UCSD-AML1 (cell line): ENCODE data around the gene LIN7B.
A peak's percentile ranks its signal among the peaks of the same experiment; 100 is the strongest.

Experiments used
- DNase-seq: peaks from one replicate; lab custom pipeline; 2025; ENCODE audit not compliant: unreplicated experiment; lab: John Stamatoyannopoulos, UW

The LIN7B gene

DNA sequence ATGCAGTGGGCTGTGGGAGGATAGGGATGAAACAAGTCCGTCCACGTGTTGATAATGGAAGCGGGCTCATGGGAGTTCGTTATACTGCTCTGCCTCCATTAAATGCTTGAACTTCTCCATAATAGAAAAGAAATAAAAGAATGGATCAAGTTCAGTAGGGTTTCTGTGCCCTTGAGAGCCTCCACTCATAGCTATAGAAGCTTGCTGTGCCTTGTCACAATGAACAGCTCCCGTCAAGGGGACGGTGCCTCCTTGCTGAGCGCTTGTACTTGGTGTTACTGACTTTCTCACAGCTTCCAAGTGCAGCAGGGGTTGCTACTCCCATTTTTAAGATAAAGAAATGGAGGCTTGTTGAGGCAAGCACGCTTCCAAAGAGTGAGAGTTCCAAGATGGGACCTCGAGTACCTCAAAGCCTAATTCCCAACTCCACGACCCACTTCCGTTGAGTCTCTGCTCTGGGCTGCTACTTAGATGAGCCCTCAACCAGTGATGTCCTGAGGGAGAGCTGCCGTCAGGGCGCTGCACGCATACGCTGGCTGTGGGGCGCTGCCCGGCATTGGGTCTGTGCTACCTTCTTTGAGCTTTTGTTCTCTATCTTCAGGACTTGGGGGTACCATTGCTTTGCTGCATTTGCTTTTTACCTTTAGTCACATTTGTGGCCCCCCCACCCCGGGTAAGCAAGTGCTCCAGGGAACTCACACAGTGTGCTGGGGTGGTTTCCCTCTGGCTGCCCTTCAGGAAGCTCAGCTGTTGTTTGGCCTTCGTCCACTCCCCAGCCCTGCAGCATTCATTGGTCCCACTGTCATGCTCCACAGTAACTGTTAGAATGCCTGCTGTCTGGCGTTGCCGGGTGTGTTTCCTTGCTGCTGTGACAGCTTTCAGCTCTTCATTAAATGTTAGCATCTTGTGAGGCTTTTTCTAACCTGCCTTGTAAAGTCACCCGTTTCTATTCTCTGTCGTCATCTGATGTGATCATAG lies 19.4 kb upstream of the LIN7B start:
- DNase-seq = no peak

GRCh38 chr19:49097453-49098288 lies 16.5 kb upstream of the LIN7B start:
- DNase-seq = peak; percentile 71

DNA sequence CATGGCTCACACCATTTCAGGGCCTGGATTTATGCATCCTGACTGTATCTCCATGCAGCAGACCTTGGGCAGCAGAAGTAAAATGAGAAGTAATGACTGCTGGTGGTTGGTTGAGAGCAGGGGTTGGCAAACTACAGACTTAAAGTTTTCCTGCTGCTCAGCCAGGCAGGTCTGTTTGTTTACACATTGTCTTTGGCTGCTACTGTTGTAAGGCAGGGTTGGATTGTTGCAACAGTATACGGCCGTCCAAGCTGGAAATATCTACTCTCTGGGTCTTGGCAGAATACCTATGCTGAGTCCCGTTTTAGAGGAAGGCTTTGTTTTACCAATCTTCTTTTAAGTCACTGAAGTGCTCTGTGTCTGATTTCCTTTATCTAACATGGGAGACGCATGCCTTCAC lies 15.4 kb upstream of the LIN7B start:
- no peak for DNase-seq

- no peak for DNase-seq
Measured at GRCh38 chr19:49101160-49101559, 13.0 kb upstream of the LIN7B start.

GRCh38 chr19:49102303-49102702 lies 11.9 kb upstream of the LIN7B start:
- no peak for DNase-seq

DNA sequence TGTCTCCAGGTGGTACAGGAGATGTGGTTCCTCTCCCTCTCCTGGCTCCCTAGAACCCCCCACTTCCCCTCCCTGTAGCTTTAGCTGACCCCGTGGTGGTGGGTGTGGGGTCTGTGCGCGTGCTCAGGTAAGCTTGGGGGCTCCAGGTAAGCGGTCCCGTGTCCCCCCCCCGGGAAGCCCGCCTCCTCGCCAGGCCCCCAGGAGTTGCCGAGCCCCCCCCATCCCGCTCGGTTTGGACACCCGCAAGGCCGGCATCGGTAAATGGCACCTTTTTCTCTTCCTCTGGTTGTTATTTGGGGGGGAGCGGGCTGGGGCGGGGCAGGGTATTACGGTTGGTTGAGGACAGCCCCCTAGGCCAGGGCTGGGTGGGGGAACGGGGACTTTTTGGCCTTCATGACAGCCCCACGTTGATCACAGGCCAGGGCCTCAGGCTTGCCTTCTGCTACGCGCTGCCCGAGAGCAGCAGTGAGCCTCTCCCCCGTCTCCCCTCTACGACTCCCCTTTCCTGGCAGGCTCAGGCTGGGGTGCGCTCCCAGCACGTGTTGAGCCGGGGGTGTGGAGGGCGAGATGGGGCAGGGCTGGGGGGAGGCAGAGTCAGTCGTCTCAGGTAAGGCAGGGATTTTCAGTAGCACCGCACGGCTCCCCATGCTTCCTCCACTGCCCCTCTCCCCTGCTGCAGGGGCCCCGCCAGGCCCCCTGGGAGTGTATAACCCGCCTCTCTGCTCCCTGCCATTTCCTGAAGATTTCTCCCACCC lies 10.7 kb upstream of the LIN7B start:
- no peak for DNase-seq

DNA sequence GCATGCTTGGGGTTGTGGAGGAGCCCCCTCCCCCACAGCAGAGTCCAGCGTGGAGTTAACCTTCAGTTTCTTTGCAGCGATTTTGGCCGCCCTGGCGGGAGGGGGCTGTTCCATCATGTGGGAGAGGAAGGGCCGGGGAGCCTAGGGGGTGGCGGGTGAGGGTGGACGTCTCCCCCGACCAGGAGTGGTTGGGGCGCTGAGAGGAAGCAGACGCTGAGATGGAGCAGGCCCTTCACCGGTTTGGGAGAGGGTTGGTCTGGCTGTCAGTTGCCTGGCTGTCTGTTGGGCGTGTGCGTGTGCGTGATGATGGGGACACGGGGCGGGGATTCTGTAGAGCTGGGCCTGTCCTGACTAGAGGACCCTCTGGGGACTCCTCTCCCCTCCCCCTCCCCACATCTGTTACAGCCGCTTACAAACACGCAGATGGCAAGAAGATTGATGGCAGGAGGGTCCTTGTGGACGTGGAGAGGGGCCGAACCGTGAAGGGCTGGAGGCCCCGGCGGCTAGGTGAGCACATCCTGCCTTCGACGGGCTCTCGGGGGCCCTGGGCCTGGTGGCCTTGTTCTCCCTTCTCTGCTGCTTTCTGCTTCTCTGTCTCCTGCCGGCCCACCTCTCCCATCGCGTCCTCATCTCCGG lies 9.8 kb upstream of the LIN7B start:
- no peak for DNase-seq

DNA sequence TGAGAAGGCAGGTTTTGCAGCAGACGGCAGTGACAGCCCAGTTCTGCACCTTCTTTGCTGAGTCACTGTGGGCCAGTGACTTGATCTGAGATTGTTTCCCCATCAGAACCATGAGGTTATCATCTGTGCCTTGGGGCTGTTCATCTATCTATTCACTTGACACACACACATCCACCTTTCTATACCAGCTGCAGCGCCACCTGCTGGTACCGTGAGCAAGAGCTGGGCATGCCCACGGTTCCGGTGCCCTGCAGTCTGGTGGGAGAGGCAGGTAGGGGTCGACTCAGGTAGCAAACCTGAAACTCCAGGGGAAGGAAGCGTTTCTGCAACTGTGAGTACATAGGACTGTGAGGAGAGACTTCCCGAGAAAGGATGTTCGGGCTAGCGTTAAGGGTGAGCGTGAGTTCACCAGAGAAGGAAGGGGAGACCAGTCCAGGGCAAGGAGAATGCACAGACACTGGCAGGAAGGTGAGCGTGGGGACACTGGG lies 7.5 kb upstream of the LIN7B start:
- DNase-seq = peak; percentile 45

GRCh38 chr19:49107625-49108459 lies 6.3 kb upstream of the LIN7B start:
- no peak for DNase-seq

GRCh38 chr19:49109051-49109450 lies 5.1 kb upstream of the LIN7B start:
- DNase-seq = no peak

- no peak for DNase-seq
Measured at GRCh38 chr19:49109569-49110233, 4.5 kb upstream of the LIN7B start.

- DNase-seq = no peak
Measured at GRCh38 chr19:49110567-49110966, 3.6 kb upstream of the LIN7B start.

DNA sequence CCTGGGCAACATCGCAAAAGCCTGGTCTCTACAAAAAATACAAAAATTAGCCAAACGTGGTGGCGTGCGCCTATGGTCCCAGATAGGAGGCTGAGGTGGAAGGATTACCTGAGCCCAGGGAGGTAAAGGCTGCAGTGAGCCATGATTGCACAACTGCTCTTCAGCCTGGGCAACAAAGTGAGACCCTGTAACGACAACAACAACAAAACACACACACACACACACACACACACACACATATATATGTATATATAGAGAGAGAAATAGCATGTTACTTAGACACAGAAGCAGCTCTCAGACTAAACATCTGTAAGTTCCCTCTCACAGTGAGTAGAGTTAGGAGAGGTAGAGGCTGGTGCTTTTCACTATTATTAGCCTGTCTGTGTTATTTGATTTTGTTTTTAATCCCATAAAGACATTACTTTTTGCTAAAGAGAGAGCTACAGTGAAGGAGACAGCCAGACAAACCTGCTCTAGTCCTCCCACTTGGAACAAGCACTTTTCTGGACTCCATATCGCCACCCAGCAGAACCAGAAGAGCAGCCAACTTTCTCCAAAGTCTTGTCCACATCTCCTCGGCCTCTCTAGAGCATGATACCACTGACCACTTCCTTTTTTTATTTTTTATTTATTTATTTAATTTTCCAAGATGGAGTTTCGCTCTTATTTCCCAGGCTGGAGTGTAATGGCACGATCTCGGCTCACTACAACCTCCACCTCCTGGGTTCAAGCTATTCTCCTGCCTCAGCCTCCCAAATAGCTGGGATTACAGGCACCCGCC lies 2.8 kb upstream of the LIN7B start:
- DNase-seq = no peak

GRCh38 chr19:49114630-49115363 lies 627 bp downstream of the LIN7B start:
- no peak for DNase-seq

GRCh38 chr19:49116544-49116943 lies 2.4 kb downstream of the LIN7B start:
- DNase-seq = peak; percentile 41

GRCh38 chr19:49117677-49118564 lies 3.8 kb downstream of the LIN7B start:
- no peak for DNase-seq
